Astrocyte of the hippocampus (primary cell): ENCODE results near the gene RBM15.
A peak's percentile ranks its signal among the peaks of the same experiment; 100 is the strongest.

Experiments
- DNase-seq: peaks from one replicate; pipeline ENCODE4 v3.0.0; 2011; ENCODE audit warnings: low read depth, low spot score

Gene RBM15

DNA sequence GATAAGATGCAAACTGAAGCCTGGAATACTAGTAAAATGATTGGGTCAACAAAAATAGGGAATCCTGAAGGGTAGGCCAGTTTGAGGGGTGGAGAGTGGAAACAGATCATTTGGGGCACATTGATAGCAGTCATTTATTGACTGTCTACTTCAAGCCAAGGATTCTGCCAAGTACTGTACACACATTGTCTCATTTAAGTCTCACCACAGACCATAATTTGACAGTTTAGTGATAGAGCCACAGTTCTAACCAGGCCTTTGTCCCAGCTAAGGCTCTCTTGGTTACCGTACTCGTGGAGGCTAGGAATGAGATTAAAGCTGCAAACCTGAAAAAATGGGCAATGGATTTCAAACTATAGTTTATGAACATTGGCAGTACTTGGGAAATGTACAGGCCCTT lies 11.2 kb downstream of the RBM15 start:
- no peak for DNase-seq

DNA sequence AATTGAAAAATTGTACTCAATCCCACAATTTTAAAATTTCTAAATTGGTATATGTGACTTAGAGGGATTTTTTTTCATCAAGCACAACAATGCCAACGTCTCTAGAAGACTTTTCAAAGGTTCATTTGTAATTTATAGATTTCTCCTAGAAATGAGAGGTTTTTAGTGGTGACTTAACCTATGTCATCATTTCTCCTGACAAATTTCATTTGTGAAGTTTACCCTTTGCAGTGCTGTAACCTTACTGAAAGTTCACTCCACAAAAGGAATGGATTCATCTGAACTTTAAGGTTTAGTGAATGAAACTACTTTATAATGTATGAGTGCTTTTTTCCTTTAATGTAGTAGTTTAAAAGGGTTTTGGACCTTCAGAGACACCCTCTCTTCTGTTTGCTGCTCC lies 16.1 kb downstream of the RBM15 start:
- no peak for DNase-seq

DNA sequence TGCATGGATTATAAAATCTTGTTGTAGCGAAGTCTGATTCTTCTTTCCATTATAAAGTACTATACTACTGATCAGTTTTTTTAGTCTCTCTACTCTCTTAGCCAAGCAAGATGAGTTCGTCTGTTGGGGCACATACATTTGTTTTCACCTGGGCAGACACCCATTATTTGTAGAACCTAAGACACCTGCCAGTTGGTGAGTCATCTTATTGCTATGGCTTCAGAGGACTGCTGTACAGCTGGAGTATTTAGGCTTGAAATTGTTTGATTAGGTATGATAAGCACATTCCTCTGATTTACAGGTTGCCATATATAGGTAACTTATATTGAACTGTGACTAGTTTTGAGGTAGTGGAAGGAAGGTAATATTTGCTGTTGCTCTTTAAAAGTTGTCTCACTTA lies 17.2 kb downstream of the RBM15 start:
- DNase-seq, result peak; percentile 29

DNA sequence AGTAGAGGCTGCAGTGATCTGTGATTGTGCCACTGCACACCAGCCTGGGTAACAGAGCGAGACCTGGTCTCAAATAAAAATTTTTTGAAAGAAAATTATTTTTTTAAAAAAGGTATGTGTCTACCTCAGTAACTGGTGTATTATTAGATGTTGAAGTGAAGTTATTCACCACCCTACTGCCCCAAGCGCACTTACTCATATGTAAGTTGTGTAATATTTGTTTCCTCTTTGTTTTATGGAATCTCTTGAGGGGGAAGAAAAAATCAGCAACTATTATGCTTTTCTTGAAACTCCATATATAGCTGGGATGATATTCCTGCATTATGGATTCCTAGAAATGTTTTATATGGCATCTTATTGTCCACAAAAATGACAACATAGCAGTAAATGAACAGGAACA lies 21.3 kb downstream of the RBM15 start:
- no peak for DNase-seq

DNA sequence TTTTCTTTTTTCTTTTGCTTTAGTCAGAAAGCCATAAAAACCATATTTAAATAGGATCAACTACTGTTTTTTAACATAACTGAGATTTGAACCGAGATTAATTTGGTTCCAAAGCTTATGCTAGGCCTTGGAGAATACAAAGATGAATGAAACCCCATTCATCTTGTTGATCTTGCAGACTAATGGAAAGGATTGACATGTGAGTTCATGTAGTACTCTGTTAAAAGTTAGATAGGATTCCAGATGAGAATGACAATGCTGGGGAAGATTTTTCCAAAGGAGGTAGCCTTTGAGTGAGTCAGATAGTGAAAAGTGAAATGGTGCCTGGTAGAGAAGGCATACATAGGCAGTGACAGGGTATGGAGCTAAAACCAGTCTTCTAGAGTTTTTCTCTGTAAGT lies 22.7 kb downstream of the RBM15 start:
- no peak for DNase-seq

DNA sequence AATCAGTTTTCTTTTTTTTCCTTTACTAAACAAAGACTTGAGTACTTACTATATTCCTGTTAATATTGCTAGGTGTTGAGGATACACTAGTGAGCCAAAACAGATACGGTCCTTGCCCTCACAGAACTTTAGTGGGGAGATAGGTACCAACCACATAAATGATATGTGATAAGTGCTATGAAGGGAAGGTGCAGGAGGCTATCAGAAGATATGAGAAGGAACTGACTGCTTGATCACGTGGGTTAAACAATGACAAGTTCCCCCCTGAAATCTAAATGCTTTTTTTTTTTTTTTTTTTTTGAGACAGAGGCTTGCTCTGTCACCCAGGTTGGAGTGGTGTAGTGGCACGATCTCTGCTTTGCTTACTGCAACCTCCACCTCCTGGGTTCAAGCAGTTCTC lies 25.0 kb downstream of the RBM15 start:
- no peak for DNase-seq

DNA sequence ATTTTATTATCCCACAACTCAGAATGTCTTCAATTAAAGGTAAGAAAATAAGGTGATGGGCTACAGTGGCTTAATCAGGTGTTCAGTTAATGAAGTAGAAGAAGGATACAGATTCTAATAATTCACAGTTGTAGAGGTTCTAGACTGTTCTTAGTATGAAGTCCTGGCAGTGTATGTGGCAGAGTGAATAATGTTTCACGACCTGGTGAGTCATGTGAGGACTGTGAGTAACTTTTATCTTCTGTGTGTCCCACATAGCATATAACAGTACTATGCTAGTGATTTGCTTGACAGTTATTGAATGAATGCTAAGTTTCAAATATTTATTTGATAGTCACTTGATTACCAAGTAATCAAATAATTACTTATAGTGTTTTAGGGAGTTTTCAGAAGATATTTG lies 31.6 kb downstream of the RBM15 start:
- DNase-seq, result peak; percentile 52

DNA sequence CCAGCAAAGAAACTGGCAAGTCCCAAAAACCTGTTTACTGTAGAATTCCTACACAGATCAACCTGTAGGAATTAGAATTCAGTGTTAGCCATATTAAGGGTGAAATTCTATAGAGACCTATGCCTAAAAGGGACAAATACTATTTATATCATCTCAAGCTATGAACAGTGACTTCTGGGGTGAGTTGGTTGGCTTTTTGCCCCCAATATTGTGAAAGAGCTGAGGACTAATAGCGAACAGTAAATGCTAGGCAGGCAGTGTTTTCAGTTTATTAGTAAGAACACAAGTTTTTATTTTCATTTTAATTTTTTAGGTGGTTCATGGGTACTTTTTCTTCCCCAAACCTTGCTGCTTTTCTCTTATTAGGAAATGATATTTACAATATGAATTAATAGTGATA lies 36.3 kb downstream of the RBM15 start:
- no peak for DNase-seq

DNA sequence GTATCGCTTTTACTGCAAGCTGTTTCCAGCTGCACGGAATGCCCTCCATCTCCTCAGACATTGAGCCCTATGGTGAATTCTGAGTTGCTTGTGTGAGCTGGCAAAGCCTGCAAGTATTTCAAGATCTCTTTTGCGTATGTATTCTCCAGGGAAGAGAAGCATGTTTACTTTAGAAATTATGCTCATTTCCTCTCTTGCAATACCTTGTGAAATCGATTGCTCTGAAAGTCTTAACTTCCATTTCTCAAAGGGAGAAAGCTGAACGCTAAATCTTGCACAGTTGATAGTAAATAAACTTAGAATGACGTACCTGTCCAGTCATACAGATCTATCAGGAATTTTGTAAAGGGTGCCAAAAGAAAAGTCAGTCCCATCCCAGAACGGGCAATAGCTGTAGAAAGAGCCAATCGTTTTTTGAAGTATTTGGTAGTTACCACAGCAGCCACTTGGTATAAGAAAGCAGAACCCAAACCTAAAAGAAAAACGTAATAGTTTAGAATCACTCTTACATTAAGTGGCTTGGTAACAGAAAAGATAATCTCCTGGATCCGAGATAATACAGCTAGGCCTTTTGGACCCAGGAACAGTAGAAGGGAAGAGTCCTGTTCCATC lies 41.6 kb downstream of the RBM15 start:
- no peak for DNase-seq

DNA sequence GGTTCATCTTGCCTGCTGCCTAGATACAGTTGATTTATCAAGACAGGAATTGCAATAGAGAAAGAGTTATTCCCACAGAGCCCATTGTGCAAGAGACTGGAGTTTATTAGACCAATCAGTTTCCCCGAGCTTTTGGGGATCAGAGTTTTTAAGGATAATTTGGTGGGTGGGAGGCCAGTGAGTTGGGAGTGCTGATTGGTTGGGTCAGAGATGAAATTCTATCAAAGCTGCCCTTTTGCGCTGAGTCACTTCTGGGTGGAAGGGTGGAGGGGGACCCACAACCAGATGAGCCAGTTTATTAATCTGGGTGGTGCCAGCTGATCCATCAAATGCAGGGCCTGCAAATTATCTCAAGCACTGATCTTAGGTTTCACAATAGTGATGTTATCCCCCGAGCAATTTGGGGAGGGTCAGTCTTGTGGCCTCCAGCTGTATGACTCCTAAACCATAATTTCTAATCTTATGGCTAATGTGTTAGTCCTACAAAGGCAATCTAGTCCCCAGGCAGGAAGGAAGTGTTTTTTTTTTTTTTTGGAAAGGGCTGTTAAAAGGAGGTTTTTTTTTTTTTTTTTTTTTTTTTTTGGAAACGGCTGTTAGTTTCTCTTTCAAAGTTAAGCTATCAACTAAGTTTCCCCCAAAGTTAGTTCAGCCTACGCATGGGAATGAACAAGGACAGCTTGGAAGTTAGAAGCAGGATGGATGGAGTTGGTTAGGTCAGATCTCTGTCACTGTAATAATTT lies 44.2 kb downstream of the RBM15 start:
- DNase-seq, result no peak

DNA sequence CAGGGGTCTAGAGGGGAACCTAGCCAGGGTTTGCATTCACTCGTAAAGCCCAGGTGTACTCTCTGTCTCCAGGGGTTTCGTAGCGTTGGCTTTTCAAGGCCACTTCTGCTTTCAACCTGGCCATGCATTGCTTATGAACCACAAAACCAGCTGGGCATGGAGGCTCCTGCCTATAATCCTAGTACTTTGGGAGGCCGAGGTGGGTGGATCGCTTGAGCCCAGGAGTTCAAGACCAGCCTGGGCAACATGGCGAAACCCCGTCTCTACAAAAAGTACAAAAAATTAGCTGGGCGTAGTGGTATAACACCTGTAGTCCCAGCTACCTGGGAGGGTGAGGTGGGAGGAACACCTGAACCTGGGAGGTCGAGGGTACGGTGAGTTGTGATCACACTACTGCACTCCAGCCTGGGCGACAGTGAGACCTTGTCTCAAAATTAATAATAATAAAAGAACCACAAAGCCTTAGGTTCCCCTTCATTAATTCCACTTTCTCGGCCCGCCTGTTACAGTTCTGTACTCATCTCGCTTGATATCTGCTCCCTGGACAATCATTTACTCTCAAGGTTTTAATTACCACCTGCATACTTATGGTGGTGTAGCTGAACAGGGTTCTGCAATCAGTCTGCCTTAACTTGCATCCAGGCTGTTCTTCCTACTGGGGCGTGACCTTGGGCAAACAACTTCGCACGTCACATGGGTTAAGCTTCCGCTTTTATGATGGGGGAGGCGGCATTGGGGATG lies 45.6 kb downstream of the RBM15 start:
- no peak for DNase-seq

DNA sequence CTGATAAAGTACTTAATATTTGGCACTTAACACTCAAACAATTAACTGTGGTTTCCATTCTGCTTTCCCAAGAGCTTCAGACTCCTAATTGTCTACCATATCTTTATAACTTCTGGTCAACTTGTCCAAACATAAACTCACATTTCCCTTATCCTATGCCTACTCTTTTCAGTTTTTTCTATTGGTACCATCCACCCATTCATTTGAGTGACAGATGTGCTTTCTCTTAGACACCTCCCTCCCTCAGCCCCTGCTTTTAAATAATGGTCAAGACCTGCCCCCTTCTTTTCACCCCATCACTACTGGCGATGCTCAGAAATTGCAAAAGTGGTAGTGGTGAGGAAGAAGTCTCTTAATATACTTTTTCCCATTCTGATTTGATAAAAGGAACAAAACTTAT lies 46.2 kb downstream of the RBM15 start:
- DNase-seq, result no peak

DNA sequence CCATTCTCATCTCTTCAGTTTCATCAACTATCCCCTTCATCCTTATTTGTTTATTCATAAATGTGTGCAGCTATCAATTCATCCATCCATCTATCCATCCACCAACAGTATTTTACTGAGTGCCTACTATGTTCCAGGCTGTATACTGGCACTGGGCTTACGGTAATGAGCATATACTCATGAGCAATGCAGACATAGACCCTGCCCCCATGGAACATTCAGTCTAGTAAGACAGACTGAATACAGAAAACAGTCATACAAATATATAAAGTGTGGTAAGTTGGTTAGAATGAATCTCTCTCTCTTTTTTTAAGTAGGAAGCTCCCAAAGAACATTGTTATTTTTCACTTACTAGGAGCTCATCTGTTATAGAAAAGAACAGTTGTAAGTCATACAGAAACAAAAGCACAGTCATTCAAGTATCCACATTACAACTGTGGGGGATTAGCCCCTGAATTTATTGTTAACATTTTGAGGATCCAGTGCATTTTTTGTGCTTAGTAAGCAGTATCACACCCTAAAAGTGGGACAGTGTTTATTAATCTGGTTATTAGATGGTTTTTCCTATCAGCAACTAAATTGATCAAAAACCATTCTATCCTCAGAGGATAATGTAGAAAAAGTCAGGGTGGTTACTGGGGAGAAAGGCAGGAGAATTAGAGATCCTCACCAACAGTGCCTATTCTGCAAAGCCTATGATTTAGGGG lies 48.0 kb downstream of the RBM15 start:
- DNase-seq, result no peak

DNA sequence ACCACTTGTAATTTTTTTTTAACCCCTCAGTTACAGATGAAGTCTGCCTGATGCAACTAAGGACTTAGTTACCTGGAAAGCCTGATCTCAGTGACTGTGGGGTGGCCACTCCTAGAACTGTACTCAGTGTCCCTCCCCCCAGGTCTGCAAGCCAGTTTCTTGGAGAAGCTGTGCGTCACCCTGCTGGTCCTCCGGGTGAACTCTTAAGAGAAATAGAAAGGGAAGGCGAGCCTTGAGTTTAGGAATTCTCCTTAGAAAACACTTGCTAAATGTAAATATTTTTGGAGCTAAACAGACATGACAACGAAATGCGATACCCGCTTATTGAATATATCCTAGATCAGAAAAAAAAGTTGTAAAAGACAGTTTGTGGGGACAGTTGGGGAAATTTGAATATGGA lies 50.9 kb downstream of the RBM15 start:
- peak; percentile 88 for DNase-seq

DNA sequence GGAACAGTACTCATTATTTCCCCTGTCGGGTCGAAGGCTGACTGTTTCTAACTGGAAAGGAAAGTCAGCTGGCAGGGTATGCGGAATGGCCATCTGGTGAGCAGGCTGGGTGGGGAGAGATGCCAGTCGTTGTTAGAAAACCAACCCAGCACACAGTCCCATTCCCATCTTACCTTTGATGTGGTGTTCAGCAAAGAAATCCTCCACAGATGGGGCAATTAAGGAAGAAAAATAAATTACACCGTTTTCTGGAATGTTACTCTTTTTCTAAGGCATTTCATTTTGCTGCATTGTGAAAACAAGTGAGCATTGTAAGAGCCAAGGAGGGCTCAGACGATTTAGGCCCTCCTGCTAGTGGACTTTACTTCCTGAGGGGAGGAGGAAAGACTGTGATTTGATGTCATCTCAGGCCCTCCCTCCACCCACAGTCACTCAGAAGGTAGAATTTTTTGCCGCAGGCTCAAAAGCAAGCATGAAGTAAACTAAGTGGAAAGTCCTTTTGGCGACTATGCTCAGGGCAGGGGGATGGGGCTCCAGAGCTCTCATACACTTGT lies 51.6 kb downstream of the RBM15 start, which contains the start of gene SLC16A4:
Gene SLC16A4 (minus strand): TSS at position 335 of the 554 bp plus-strand sequence. CDS start 1,703 bp downstream, outside the sequence.
- DNase-seq, result peak; percentile 95

DNA sequence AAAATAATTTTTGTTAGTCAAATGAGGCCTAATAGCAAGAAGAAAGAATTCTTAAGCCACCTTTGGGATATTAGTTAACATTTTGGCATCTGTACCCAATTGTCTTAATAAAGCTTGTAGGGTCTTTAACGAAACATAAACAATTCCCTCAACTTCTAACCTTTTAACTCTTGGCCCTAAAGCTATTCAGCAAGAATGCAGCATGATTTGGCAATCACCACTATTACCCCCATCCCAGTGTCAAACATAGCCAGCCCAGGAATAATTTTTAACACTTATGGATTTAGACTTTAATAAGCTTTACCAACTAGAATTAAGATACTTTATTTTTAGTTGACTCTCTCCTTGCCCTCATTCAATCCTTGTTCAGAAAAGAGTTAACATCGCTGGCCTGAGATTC lies 54.1 kb downstream of the RBM15 start:
- no peak for DNase-seq

DNA sequence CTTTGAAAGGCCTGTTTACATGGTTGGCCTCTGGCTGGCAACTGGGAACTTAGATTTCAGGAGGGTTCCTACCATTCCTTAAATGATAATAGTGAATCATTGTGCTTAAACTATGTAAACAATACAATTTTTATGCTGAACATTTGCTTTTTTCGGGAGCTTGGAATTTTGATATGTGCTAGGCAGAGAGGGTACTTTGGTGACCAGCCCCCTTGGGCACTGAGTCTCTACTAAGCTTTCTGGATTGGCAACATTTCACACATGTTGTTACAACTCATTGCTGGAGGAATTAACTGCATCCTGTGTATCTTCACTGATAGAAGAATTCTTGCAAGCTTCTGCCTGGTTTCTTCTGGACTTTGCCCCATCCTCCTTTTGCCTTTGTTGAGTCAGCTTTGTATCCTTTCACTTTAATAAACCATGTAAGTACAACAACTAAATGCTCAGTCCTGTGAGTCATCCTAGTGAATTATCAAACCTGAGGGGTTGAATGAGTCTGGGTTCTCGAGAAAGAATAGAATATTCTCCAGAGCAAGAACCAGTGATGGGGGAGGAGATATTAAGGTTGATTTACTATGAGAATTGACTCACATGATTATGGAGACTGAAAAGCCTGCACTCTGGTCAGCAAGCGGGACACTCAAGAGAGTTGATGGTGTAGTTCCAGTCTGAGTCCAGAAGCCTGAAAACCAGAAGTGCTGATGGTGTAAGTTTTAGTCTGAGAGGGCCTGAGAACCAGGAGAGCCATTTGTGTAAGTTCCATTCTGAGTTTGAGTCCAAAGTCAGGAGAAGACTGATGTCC lies 54.7 kb downstream of the RBM15 start:
- peak; percentile 75 for DNase-seq

DNA sequence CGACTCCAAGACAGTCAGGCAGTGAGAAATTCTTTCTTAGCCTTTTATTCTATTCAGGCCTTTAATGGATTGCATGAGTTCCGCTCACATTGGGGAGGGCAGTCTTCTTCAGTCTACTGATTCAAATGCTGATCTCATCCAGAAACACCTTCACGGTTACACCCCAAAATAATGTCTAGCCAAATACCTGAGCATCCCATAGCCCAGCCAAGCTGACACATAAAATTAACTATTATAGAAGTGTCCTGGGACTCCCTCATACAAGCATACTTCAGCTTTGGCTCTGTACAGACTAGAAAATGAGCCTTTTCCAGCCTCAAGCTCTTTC lies 55.3 kb downstream of the RBM15 start:
- DNase-seq, result no peak
